Measurements from ENCODE around the gene USF1.
"Not testable (repeated sequence)": the region's sequence is repeated elsewhere in the genome, so short reads cannot be mapped to it uniquely, and the experiment has no call there.

USF1 gene

GRCh38 chr1:161070761-161071160, 25.0 kb upstream of the USF1 start:
- no peak for TF ChIP-seq CTCF (IDR thresholded peaks at IDR 0.05; ENCODE audit: control insufficient read depth, extremely low read depth, insufficient read depth)
- DNase-seq (ENCODE audit: low read depth) = no peak
- H3K4me3 ChIP-seq (ENCODE audit: low read depth, low read length) = no peak overlapping the region

- DNase-seq (ENCODE audit: low read depth) = no peak
- no peak within 1 kb of the TSS for H3K4me3 ChIP-seq (ENCODE audit: low read depth, low read length)
- no peak for TF ChIP-seq CTCF (IDR thresholded peaks at IDR 0.05; ENCODE audit: control insufficient read depth, extremely low read depth, insufficient read depth)
Observed at GRCh38 chr1:161069731-161070270, 24.0 kb upstream of the USF1 start, which contains the start of gene ARHGAP30. TSS of gene ARHGAP30 (minus strand) at chr1:161069891. CDS start at chr1:161069624, 267 bp downstream.

GRCh38 chr1:161069241-161069640, 23.5 kb upstream of the USF1 start:
- no peak for DNase-seq (ENCODE audit: low read depth)
- H3K4me3 ChIP-seq (ENCODE audit: low read depth, low read length) = no peak overlapping the region
- TF ChIP-seq CTCF (IDR thresholded peaks at IDR 0.05; ENCODE audit: control insufficient read depth, extremely low read depth, insufficient read depth) = no peak

- no peak overlapping the region for H3K4me3 ChIP-seq (ENCODE audit: low read depth, low read length)
- no peak for TF ChIP-seq CTCF (IDR thresholded peaks at IDR 0.05; ENCODE audit: control insufficient read depth, extremely low read depth, insufficient read depth)
- no peak for DNase-seq (ENCODE audit: low read depth)
Observed at GRCh38 chr1:161068306-161069234, 22.8 kb upstream of the USF1 start.

DNA sequence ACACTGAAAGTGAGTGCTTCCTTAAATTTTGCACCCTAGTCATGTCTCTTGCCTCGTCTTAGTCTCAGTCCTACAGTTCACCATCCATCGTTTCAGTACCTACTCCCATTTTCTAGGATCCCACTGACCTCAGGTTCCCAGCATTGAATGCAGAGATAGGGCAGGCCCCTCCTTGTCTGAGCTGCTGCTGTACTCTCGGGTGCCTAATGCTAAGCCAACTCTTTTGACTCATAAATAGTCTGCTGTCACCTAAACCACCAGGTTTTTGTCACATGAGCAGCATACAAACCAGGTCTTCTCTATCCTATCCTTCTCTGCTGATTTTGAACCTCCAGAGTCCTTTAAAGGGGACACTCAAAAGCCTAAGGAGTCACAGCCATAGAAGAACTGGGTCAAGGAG, 20.9 kb upstream of the USF1 start:
- H3K4me3 ChIP-seq (ENCODE audit: low read depth, low read length) = no peak overlapping the region
- no peak for DNase-seq (ENCODE audit: low read depth)
- no peak for TF ChIP-seq CTCF (IDR thresholded peaks at IDR 0.05; ENCODE audit: control insufficient read depth, extremely low read depth, insufficient read depth)

- DNase-seq (ENCODE audit: low read depth); H3K4me3 ChIP-seq (ENCODE audit: low read depth, low read length): not testable (repeated sequence)
Observed at GRCh38 chr1:161065681-161066080, 19.9 kb upstream of the USF1 start.

- not testable (repeated sequence) for H3K4me3 ChIP-seq (ENCODE audit: low read depth, low read length); DNase-seq (ENCODE audit: low read depth)
Observed at GRCh38 chr1:161063936-161064335, 18.2 kb upstream of the USF1 start.

DNA sequence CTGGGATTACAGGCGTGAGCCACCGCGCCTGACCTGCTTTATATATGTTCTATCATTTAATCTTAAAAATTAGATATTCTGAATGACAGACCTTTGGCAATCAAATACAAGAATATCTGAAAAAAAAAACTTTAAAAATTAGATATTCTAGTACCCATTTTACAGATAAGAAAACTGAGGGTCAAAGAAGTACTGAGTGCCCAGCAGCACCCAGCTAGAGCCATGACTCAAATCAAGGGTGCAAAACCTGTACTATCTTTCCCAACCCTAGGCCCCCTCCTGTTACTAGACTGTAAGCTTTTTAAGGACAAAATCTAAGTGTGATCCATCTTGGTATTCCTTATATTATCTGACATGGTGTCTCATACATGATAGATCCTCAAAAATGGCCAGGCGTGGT, 15.6 kb upstream of the USF1 start:
- no peak for DNase-seq (ENCODE audit: low read depth)
- H3K4me3 ChIP-seq (ENCODE audit: low read depth, low read length) = no peak overlapping the region
- TF ChIP-seq CTCF (IDR thresholded peaks at IDR 0.05; ENCODE audit: control insufficient read depth, extremely low read depth, insufficient read depth) = no peak

All from LNCaP clone FGC (cell line).